HUES64 (cell line): Measurements from ENCODE around the gene POU3F1.
A peak's percentile ranks its signal among the peaks of the same experiment; 100 is the strongest.

Experiments used
- H3K27ac ChIP-seq: 2 replicates; pipeline ENCODE4 v1.7.0; 2013; ENCODE audit warnings: low read depth, low read length, inconsistent platforms
- H3K27me3 ChIP-seq: 2 replicates; pipeline ENCODE4 v1.6.1; 2013; ENCODE audit warnings: mild to moderate bottlenecking, low read length; ENCODE audit not compliant: insufficient read depth
- H3K36me3 ChIP-seq: 2 replicates; pipeline ENCODE4 v1.6.1; 2013; ENCODE audit warnings: mild to moderate bottlenecking, low read length; ENCODE audit not compliant: insufficient read depth
- H3K4me1 ChIP-seq: 2 replicates; pipeline ENCODE4 v1.6.1; 2013; ENCODE audit warnings: mild to moderate bottlenecking, low read length, moderate library complexity; ENCODE audit not compliant: insufficient read depth
- H3K4me3 ChIP-seq: 2 replicates; pipeline ENCODE4 v1.5.1; 2013; ENCODE audit warnings: mild to moderate bottlenecking, low read length, moderate library complexity
- H3K9ac ChIP-seq: 2 replicates; pipeline ENCODE4 v1.6.1; 2013; ENCODE audit warnings: mild to moderate bottlenecking, low read depth, low read length
- H3K9me3 ChIP-seq: 2 replicates; pipeline ENCODE4 v1.6.1; 2013; ENCODE audit warnings: low read depth, low read length; ENCODE audit not compliant: insufficient read depth
- WGBS: fragments of 150-250, 120-280 bp; methylation state at CpG from one replicate; pipeline ENCODE4 v1.1.7; 2013; ENCODE audit warnings: missing lambda C conversion rate; 5-methylcytosine and 5-hydroxymethylcytosine counted together

Gene POU3F1

GRCh38 chr1:38009088-38009840, 37.3 kb downstream of the POU3F1 start:
- H3K27ac ChIP-seq = peak overlapping the region; percentile 73

GRCh38 chr1:38006008-38006828, 40.4 kb downstream of the POU3F1 start:
- peaks cover 29% of the 10 kb centered on the region for H3K4me1 ChIP-seq
- no peaks in the 10 kb centered on the region for H3K27me3 ChIP-seq
- H3K9me3 ChIP-seq = no peaks in the 10 kb centered on the region
- no peaks in the 10 kb centered on the region for H3K36me3 ChIP-seq
- no peak overlapping the region for H3K9ac ChIP-seq
- WGBS = 71% methylated on average over 12 of the region's 12 CpGs
- H3K4me3 ChIP-seq = peak overlapping the region; percentile 46
- H3K27ac ChIP-seq = peak overlapping the region; percentile 40; the same call in 1 of the 2 replicates

More at GRCh38 chr1:38009088-38009840, 37.3 kb downstream of the POU3F1 start:
- WGBS = 64% methylated on average over 8 of the region's 8 CpGs
- no peaks in the 10 kb centered on the region for H3K27me3 ChIP-seq
- H3K4me1 ChIP-seq = peaks cover 17% of the 10 kb centered on the region; the same call in 1 of the 2 replicates
- H3K36me3 ChIP-seq = peaks cover 3% of the 10 kb centered on the region; the same call in 1 of the 2 replicates
- H3K9me3 ChIP-seq = no peaks in the 10 kb centered on the region
- peak overlapping the region; percentile 39; the same call in 1 of the 2 replicates for H3K9ac ChIP-seq
- no peak overlapping the region for H3K4me3 ChIP-seq

GRCh38 chr1:38005195-38006007, 41.2 kb downstream of the POU3F1 start, which contains the start of gene FHL3:
Gene FHL3, minus strand, starts transcription at chr1:38005514. Its CDS starts 6,102 bp downstream, at chr1:37999412.
- Histone ChIP-seq H3K9me3 (no peaks in the 10 kb centered on the region), H3K4me3 (peak within 1 kb of the TSS; percentile 76), H3K9ac (peak within 1 kb of the TSS; percentile 63), H3K27me3 (no peaks in the 10 kb centered on the region), H3K36me3 (no peaks in the 10 kb centered on the region), H3K4me1 (peaks cover 37% of the 10 kb centered on the region), H3K27ac (peak within 1 kb of the TSS; percentile 40; the same call in 1 of the 2 replicates)
- 2% methylated on average over 65 of the region's 83 CpGs for WGBS

- peak overlapping the region; percentile 63 for H3K9ac ChIP-seq
- peaks cover 47% of the 10 kb centered on the region for H3K4me1 ChIP-seq
- H3K36me3 ChIP-seq = no peaks in the 10 kb centered on the region
- H3K27ac ChIP-seq = no peak overlapping the region
- no peaks in the 10 kb centered on the region for H3K27me3 ChIP-seq
- no peaks in the 10 kb centered on the region for H3K9me3 ChIP-seq
- H3K4me3 ChIP-seq = peak overlapping the region; percentile 76
- WGBS = 10% methylated on average over 26 of the region's 26 CpGs
Observed at GRCh38 chr1:38004284-38005108, 42.1 kb downstream of the POU3F1 start.

- no peaks in the 10 kb centered on the region for H3K27me3 ChIP-seq
- H3K27ac ChIP-seq = no peak overlapping the region
- 90% methylated on average over 7 of the region's 8 CpGs for WGBS
- H3K9me3 ChIP-seq = no peaks in the 10 kb centered on the region
- H3K4me1 ChIP-seq = peaks cover 47% of the 10 kb centered on the region
- H3K4me3 ChIP-seq = peak overlapping the region; percentile 76
- no peak overlapping the region for H3K9ac ChIP-seq
- H3K36me3 ChIP-seq = peaks cover 6% of the 10 kb centered on the region
Observed at GRCh38 chr1:38003261-38004250, 43.0 kb downstream of the POU3F1 start.

- Histone ChIP-seq H3K27me3 (no peaks in the 10 kb centered on the region), H3K27ac (peak overlapping the region; percentile 90), H3K9ac (peak overlapping the region; percentile 70), H3K4me3 (peak overlapping the region; percentile 10), H3K9me3 (no peaks in the 10 kb centered on the region), H3K36me3 (peaks cover 24% of the 10 kb centered on the region), H3K4me1 (peaks cover 40% of the 10 kb centered on the region)
- 60% methylated on average over 12 of the region's 13 CpGs for WGBS
Observed at GRCh38 chr1:38000529-38001455, 45.8 kb downstream of the POU3F1 start.

GRCh38 chr1:38000233-38000528, 46.4 kb downstream of the POU3F1 start:
- peaks cover 42% of the 10 kb centered on the region for H3K4me1 ChIP-seq
- peak overlapping the region; percentile 70 for H3K9ac ChIP-seq
- peak overlapping the region; percentile 90 for H3K27ac ChIP-seq
- H3K36me3 ChIP-seq = peaks cover 29% of the 10 kb centered on the region
- no peaks in the 10 kb centered on the region for H3K27me3 ChIP-seq
- WGBS = 47% methylated on average over 2 of the region's 2 CpGs
- no peaks in the 10 kb centered on the region for H3K9me3 ChIP-seq
- peak overlapping the region; percentile 10; the same call in 1 of the 2 replicates for H3K4me3 ChIP-seq

- peaks cover 33% of the 10 kb centered on the region for H3K36me3 ChIP-seq
- H3K4me1 ChIP-seq = peaks cover 43% of the 10 kb centered on the region
- peak overlapping the region; percentile 90 for H3K27ac ChIP-seq
Observed at GRCh38 chr1:37999430-38000232, 47.0 kb downstream of the POU3F1 start.

More at GRCh38 chr1:37999430-38000232, 47.0 kb downstream of the POU3F1 start:
- peak overlapping the region; percentile 70 for H3K9ac ChIP-seq
- peak overlapping the region; percentile 10; the same call in 1 of the 2 replicates for H3K4me3 ChIP-seq
- H3K9me3 ChIP-seq = no peaks in the 10 kb centered on the region
- no peaks in the 10 kb centered on the region for H3K27me3 ChIP-seq
- WGBS = 52% methylated on average over 7 of the region's 9 CpGs
